ENCODE data around the gene AUNIP.

The AUNIP gene

DNA sequence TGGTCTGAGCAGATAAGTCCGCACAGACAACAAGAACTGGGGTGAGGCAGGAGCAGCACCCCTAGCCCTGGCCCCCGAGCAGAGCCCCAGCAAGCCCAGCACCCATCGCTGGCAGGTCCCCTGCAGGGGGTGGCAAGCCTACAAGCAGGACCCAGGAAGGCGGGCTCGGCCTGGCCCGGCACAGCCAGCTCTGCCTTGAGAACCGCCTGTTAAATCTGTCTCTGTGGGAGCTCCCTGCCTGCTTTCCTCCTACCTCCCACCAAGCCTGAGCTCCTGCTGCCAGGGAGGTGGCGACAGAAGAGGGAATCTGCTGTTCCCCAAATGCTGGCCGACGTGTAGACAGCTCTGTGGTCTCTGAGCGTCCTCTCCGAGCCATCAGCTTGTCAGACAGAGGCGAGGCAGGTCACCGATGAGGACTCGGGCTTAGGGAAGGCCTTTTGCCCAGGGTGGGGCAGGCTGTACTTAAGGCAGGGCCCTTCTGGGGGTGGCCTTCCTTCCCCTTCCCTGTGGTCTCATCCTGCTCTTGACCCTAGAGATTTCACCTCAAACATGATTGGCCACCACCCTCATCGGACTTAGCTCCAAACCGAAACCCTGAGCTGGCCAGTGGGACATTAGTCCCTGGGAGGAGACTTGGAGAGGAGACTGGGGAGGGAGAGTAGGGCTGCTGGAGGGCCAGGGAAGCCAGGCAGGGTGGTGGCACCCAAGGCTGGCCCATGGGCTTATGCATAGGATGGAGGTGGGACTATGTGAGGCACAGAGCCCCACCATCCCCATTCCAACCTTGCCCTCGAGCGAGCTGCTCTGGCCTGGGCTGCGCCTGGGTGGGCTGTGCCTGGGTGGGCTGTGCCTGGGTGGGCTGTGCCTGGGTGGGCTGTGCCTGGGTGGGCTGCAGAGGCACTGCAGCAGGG lies 51.5 kb downstream of the AUNIP start:
- DNase-seq = no peak

- DNase-seq = no peak
Measured at GRCh38 chr1:25806418-25806817, 52.8 kb downstream of the AUNIP start.

DNA sequence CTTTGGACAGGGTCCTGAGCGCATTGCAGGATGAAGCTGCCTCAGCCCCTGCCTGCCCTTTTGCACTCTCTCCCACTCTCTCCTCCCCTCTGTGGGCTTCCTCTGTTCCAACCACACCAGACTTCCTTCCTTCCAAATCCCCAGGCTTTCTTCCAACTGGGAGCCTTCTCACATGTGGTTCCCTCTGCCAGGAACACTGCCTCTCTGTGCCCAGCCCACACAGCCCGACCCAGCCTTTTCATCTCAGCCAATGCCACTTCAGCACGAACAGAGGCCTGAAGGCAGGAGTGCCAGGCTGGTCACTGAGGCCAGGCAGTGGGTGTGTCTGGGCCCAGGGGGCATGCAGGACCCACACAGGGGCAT lies 53.4 kb downstream of the AUNIP start:
- DNase-seq = no peak

DNA sequence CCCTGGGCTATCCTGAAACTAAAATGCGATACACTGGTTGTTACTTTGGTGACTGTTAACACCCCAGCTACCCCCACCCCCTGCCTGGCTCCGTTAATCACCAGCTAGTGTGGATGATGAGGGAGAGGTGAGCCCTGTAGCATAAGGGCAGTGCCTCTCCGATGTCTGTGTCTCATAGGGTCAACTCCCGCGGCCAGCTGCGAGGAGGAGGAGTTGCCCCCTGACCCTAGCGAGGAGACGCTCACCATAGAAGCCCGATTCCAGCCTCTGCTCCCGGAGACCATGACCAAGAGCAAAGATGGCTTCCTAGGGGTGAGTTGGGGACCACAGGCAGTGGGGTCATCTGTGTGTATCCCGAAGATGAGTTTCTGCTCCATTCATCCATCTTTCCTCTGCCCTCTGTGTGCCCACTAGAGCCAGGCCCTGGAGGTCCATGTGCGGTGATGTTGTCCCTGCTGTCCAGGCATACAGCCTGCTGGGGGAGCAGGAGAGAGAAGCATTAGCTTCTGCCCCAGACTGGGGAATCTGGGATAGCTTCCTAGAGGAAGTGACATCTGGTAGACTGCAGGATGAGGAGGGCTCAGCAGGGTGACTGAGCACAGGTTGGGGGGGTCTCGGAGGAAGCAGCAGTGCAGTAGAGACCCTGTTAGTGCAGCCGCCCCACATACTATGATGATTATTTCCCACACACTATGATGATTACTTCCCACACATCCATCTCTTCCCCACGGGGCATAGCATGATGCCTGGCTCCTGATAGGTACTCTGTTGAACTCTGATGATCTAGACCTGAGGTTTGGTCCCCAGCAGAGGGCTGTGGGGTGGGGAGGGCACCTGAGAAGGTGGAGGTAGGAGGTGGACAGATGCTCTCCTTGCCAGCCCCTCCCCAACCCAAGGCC lies 54.0 kb downstream of the AUNIP start:
- DNase-seq = no peak

- DNase-seq = no peak
Measured at GRCh38 chr1:25804244-25804963, 54.9 kb downstream of the AUNIP start.

DNA sequence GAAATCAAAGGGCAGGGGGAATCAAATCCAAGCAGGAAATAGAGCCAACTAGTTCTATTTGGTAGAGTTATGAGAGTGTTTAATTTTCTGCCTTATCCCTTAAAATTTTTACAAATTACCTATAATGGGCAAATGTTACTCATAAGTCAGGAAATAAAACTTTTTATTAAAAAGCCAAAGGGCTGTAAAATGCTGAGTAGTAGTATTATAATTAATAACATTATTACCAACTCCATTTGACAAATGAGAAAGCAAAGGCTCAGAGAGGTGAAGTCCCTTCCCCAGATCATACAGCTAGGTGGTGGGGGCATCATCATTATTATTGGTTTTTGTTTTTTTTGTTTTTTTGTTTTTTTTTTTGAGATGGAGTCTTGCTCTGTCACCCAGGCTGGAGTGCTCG lies 55.9 kb downstream of the AUNIP start:
- DNase-seq = no peak

GRCh38 chr1:25802915-25803314 lies 56.3 kb downstream of the AUNIP start:
- no peak for DNase-seq

DNA sequence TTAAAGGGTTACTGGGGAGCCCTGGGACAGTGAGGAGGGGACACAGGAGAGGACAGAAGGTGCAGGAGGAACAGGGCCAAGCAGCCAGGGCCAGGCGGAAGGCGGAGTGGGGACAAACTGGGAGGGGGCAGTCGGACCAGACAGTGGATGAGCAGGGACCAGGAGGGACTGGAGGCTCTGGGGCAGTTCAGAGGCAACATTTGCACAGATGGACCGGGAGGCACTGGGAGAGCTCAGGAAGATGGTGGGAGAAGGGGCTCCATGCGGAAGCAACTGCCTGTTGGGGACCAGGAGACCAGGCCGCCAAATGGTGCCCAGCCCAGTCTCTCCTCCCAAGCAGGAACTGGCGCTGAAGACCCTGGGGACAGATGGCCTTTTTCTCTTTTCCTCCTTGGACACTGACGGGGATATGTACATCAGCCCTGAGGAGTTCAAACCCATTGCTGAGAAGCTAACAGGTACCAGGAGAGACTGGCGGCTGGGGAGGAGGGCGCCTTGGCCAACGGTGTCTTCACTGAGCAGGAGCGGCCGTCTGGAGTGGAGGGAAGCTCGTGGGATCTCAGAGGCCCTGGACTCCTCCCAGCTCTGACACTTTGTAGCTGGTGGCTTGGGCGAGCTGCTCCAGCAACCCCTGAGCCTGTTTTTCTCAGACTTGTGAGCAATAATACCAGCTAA lies 58.4 kb downstream of the AUNIP start:
- DNase-seq = no peak

GRCh38 chr1:25799935-25800702 lies 59.1 kb downstream of the AUNIP start, which contains the start of gene SELENON:
TSS of gene SELENON (plus strand) at chr1:25800193. CDS start at chr1:25800231, 38 bp downstream.
- DNase-seq = peak in 1 of 2 donors; percentile 27

DNA sequence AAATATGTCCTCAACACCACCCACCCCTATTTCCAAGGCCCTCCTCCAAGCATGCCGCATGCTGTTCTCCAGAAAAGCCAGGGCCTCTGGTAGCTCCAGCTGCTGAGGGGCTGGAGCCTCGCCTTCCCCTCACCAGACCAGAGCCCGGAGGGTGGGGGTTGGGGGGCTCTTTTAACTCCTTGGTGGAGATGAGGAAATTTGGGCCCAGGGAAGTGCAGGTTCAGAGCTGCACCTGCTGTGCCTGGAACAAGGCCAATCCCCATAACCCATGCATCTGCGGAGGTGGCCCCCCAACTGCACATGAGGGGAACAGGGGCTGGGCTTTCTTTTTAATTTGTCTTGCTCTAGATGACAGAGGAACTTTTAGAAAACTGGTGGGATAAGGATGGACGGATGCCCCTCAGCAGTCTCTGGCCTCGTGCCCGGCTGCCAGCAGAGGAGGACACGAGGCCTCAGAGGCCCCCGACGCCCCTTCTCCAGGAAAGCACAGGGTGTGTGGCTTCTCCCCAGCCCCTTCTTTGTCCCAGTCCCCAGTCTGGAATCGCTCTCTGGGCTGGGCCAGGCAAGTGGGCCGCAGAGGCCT lies 59.8 kb downstream of the AUNIP start:
- DNase-seq = no peak

DNA sequence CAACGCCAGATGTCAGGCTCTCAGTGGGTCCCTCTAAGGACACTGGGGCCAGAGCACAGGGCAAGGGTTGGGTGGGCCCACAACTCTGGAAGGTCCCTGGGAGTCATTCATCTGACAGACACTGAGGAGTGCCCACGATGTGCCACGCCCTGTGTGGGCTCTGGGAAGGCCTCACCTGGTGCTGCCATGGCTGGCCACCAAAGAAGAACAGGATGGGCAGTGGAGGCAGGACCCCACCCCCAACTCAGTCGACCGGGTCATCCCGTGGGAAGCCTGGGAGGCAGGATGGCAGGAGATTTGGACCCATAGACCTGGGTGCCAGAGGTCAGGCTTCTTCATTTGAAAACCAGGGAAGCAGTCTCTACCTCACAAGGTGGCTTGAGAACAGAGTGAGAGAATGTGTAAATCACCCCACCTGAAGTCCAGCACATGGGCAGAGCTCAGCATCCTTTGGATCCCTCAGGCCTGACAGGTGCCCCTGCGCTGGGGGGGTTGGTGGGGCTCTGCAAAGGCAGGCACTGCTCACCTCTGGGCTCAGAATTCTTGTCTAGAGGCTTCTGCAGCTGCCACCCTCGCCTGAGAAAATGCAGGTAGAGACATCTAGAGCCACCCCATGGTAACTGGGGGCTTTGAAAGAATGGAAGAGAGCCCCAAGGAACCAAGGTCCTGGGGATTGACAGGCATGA lies 60.4 kb downstream of the AUNIP start:
- no peak for DNase-seq

DNA sequence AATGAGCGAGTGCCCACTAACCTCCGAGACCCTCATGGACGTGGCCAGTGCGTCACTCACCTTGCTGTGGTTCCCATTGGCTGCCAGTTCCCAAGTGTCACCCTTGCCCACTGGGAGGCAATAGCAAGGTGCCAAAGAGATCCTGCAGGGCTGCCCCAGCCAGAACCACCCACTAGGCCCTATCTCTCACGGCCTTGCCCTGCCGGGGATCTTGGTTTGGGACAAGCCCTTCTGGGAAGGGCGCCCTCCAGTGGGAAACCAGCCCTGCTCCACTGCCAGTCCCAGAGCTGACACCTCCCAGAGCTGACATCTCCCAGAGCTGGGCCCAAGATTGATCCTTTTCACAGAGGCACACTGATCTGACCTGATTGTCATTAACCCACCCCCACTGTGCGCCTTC lies 61.3 kb downstream of the AUNIP start:
- DNase-seq = peak in 1 of 2 donors; percentile 27

- peak; percentile 82 to 90 for DNase-seq
Measured at GRCh38 chr1:25796811-25797458, 62.3 kb downstream of the AUNIP start.

GRCh38 chr1:25795946-25796810 lies 63.1 kb downstream of the AUNIP start:
- peak; percentile 48 to 52 for DNase-seq

GRCh38 chr1:25795211-25795610 lies 64.0 kb downstream of the AUNIP start:
- no peak for DNase-seq

DNA sequence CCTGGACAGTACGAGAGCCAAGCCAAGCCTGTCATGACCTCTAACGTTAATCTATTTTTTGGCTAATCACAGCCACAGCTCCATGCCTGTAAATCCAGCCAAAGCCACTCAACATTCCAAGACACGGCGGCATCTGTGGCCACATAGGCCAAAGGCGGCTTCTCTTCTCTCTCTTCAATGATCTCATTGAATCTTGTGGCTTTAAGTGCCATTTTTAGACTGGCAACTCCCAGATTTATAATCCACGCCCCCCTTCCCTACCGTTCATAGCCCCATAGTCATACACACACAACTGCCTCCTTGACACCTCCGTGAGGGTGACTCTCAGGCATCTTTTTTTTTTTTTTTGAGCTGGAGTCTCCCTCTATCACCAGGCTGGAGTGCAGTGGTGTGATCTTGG lies 64.9 kb downstream of the AUNIP start:
- DNase-seq = no peak

GRCh38 chr1:25793585-25794170 lies 65.6 kb downstream of the AUNIP start:
- no peak for DNase-seq

GRCh38 chr1:25792115-25792514 lies 67.1 kb downstream of the AUNIP start:
- DNase-seq = no peak

DNA sequence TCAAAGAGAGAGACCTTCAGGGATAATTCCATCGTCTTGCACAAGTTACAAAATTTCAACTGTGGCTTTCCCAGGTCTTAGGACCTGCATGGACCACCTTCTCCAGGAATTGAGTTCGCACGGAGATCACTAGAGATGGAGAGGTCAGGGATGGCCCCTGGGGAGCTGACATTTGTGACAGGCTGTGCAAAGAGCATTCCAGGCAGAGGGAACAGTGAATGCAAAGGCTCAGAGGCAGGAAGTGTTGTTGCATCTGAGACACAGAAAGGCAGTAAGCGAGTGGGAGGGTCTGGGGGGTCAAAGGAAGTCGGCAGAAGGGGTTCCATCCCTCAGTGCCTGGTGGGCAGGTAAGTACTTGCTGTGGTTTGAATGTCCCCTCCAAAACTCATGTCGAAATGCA lies 68.8 kb downstream of the AUNIP start:
- no peak for DNase-seq

All from activated CD4-positive, alpha-beta T cell treated with anti-CD3 and anti-CD28 coated beads for 4 hours (primary cell).